Astrocyte of the spinal cord (primary cell): ENCODE results near the gene SRP68.

Experiments
- DNase-seq: peaks from one replicate; pipeline ENCODE4 v3.0.0; 2011; ENCODE audit warnings: low read depth, low spot score
- H3K4me3 ChIP-seq: 2 replicates; pipeline ENCODE4 v1.5.1; 2011; ENCODE audit warnings: low read depth, mild to moderate bottlenecking, low read length, moderate library complexity
- CTCF ChIP-seq: IDR thresholded peaks from 2 replicates; pipeline ENCODE4 v1.5.1; 2012; ENCODE audit warnings: low read depth, mild to moderate bottlenecking, low read length, inconsistent platforms
- in situ Hi-C: cut with HindIII; loops from 2 replicates; pipeline ENCODE4 v1.10.0; 2017; ENCODE audit warnings: low sequenced_read_pairs

Gene SRP68

GRCh38 chr17:76017481-76018339, 54.6 kb downstream of the SRP68 start:
- in situ Hi-C loops, result no loop called here
- TF ChIP-seq CTCF, result no peak
- H3K4me3 ChIP-seq, result no peak overlapping the region
- no peak for DNase-seq

- in situ Hi-C loops, result no loop called here
- no peak for TF ChIP-seq CTCF
- no peak overlapping the region for H3K4me3 ChIP-seq
- no peak for DNase-seq
Measured at GRCh38 chr17:76014925-76015261, 57.4 kb downstream of the SRP68 start.

GRCh38 chr17:76014100-76014924, 58.0 kb downstream of the SRP68 start:
- peak; percentile 96 for TF ChIP-seq CTCF
- DNase-seq, result peak; percentile 62
- H3K4me3 ChIP-seq, result no peak overlapping the region
- in situ Hi-C loops, result no loop called here

- no peak overlapping the region for H3K4me3 ChIP-seq
- no peak for DNase-seq
- no peak for TF ChIP-seq CTCF
- in situ Hi-C loops, result no loop called here
Measured at GRCh38 chr17:76013377-76013932, 58.9 kb downstream of the SRP68 start.

GRCh38 chr17:76011951-76012350, 60.4 kb downstream of the SRP68 start:
- no peak for TF ChIP-seq CTCF
- DNase-seq, result no peak
- no peak overlapping the region for H3K4me3 ChIP-seq
- in situ Hi-C loops, result no loop called here

- in situ Hi-C loops, result no loop called here
- DNase-seq, result no peak
- no peak for TF ChIP-seq CTCF
- no peak overlapping the region for H3K4me3 ChIP-seq
Measured at GRCh38 chr17:76009969-76010661, 62.2 kb downstream of the SRP68 start.
